IMR-90 (cell line): ENCODE results near the gene LRRC47. TPM values are rescaled to one million over a fixed set of nuclear protein-coding genes. Genes with fewer than 3 reads are reported as not detected.

ENCODE experiments used
- ATAC-seq: fragments of 200-7000 bp; cut with Tn5 transposase; 2 replicates; pipeline ENCODE4 v1.9.1; 2020; ENCODE audit warnings: low read depth, mild to moderate bottlenecking, moderate library complexity
- BruUV-seq: library from RNA; stranded (reverse); fragments of 400-500 nt; replicated peaks from 2 replicates; lab custom pipeline; 2021; lab: Mats Ljungman, UMichigan
- CTCF ChIA-PET: fragments of 300-600 bp; formaldehyde crosslinking; extraction: SDS; loops from one replicate; lab custom pipeline; 2021; ENCODE audit warnings: antibody characterized with exemption; lab: Yijun Ruan, JAX
- POLR2A ChIA-PET: fragments of 300-600 bp; sonication (Branson Sonifier 250); formaldehyde crosslinking; loops from one replicate; lab custom pipeline; 2022; ENCODE audit warnings: antibody characterized with exemption; ENCODE audit not compliant: unreplicated experiment; lab: Charles Lee
- DNase-seq: peaks from one replicate; pipeline ENCODE4 v3.0.0; 2013
- H2AFZ ChIP-seq: replicated peaks from 2 replicates; pipeline ENCODE3; 2013; ENCODE audit warnings: low read length, mild to moderate bottlenecking; ENCODE audit not compliant: poor library complexity
- H2AK5ac ChIP-seq: 2 replicates; pipeline ENCODE4 v1.6.1; 2013; ENCODE audit warnings: low read depth, low read length, inconsistent platforms
- H2AK9ac ChIP-seq: replicated peaks from 2 replicates; pipeline ENCODE3; 2013; ENCODE audit warnings: mild to moderate bottlenecking, low read depth, low read length, moderate library complexity; ENCODE audit not compliant: poor library complexity
- H2BK120ac ChIP-seq: 2 replicates; pipeline ENCODE4 v1.6.1; 2013; ENCODE audit warnings: low read depth, low read length, inconsistent platforms
- H2BK15ac ChIP-seq: 3 replicates; pipeline ENCODE4 v1.6.1; 2013; ENCODE audit warnings: low read depth, low read length, inconsistent platforms
- H2BK20ac ChIP-seq: 2 replicates; pipeline ENCODE4 v1.6.1; 2013; ENCODE audit warnings: low read depth, mild to moderate bottlenecking, inconsistent platforms, low read length, moderate library complexity
- H2BK5ac ChIP-seq: 2 replicates; pipeline ENCODE4 v1.6.1; 2013; ENCODE audit warnings: mild to moderate bottlenecking, low read depth, low read length, inconsistent platforms; ENCODE audit not compliant: poor library complexity, severe bottlenecking
- H3K14ac ChIP-seq: replicated peaks from 2 replicates; pipeline ENCODE4 v1.6.1; 2013; ENCODE audit warnings: low read depth, low read length, inconsistent platforms
- H3K18ac ChIP-seq: 2 replicates; pipeline ENCODE4 v1.6.1; 2013; ENCODE audit warnings: low read depth, low read length, control low read depth
- H3K23ac ChIP-seq: 2 replicates; pipeline ENCODE4 v1.6.1; 2013; ENCODE audit warnings: low read depth, low read length, inconsistent platforms
- H3K27ac ChIP-seq: 2 replicates; pipeline ENCODE4 v1.5.1; 2013; ENCODE audit warnings: mild to moderate bottlenecking, control low read depth, low read length; ENCODE audit not compliant: insufficient read depth
- H3K27me3 ChIP-seq: 2 replicates; pipeline ENCODE4 v1.6.1; 2013; ENCODE audit warnings: low read length; ENCODE audit not compliant: control insufficient read depth, insufficient read depth
- H3K36me3 ChIP-seq: 2 replicates; pipeline ENCODE4 v1.6.1; 2013; ENCODE audit warnings: low read length, mixed read lengths; ENCODE audit not compliant: control insufficient read depth, insufficient read depth
- H3K4ac ChIP-seq: 2 replicates; pipeline ENCODE4 v1.6.1; 2013; ENCODE audit warnings: low read depth, low read length, inconsistent platforms
- H3K4me1 ChIP-seq: 2 replicates; pipeline ENCODE4 v1.6.1; 2013; ENCODE audit warnings: low read length, mixed read lengths; ENCODE audit not compliant: control insufficient read depth, insufficient read depth
- H3K4me2 ChIP-seq: 2 replicates; pipeline ENCODE4 v1.6.1; 2013; ENCODE audit warnings: low read depth, mild to moderate bottlenecking, control low read depth, low read length, moderate library complexity
- H3K4me3 ChIP-seq: 2 replicates; pipeline ENCODE4 v1.5.1; 2013; ENCODE audit warnings: low read depth, mild to moderate bottlenecking, control low read depth, low read length, moderate library complexity; ENCODE audit not compliant: insufficient read depth
- H3K56ac ChIP-seq: 2 replicates; pipeline ENCODE4 v1.6.1; 2013; ENCODE audit warnings: low read length, inconsistent platforms; ENCODE audit not compliant: insufficient read depth; ENCODE audit errors: extremely low read depth
- H3K79me1 ChIP-seq, 2 experiments: 2 replicates each; pipeline ENCODE4 v1.6.1; 2013; ENCODE audit warnings: low read length in 2 of 2, inconsistent platforms in 1 of 2, low read depth in 1 of 2
- H3K9ac ChIP-seq: 2 replicates; pipeline ENCODE4 v1.6.1; 2013; ENCODE audit warnings: low read depth, low read length, control low read depth
- H3K9me1 ChIP-seq: 2 replicates; pipeline ENCODE4 v1.6.1; 2013; ENCODE audit warnings: low read length, inconsistent platforms; ENCODE audit not compliant: insufficient read depth
- H3K9me3 ChIP-seq: 2 replicates; pipeline ENCODE4 v1.6.1; 2013; ENCODE audit warnings: low read length; ENCODE audit not compliant: control insufficient read depth, insufficient read depth
- H4K20me1 ChIP-seq: 2 replicates; pipeline ENCODE4 v1.6.1; 2013; ENCODE audit warnings: low read length, inconsistent platforms; ENCODE audit not compliant: insufficient read depth
- H4K5ac ChIP-seq: 2 replicates; pipeline ENCODE4 v1.6.1; 2013; ENCODE audit warnings: mild to moderate bottlenecking, low read depth, low read length, control low read depth
- H4K8ac ChIP-seq, 2 experiments: 2 replicates each; pipeline ENCODE4 v1.6.1; 2013; ENCODE audit warnings: low read depth in 2 of 2, low read length in 2 of 2, control low read depth in 1 of 2, inconsistent platforms in 1 of 2
- H4K91ac ChIP-seq: 2 replicates; pipeline ENCODE4 v1.6.1; 2013; ENCODE audit warnings: low read depth, low read length, inconsistent platforms; ENCODE audit not compliant: insufficient read depth
- BHLHE40 ChIP-seq: fragments of 150-350 bp; IDR thresholded peaks from 2 replicates; pipeline ENCODE4 v1.6.1; 2016; ENCODE audit warnings: mild to moderate bottlenecking, low read depth, low read length
- CEBPB ChIP-seq: IDR thresholded peaks from 2 replicates; pipeline ENCODE4 v1.6.1; 2012; ENCODE audit warnings: low read depth, low read length, improper control_type of control experiment
- CHD1 ChIP-seq: IDR thresholded peaks from 2 replicates; pipeline ENCODE4 v1.6.1; 2012; ENCODE audit warnings: low read depth, low read length, improper control_type of control experiment
- FOS ChIP-seq: fragments of 150-350 bp; IDR thresholded peaks from 2 replicates; pipeline ENCODE4 v1.6.1; 2016; ENCODE audit warnings: low read depth, low read length
- MAFK ChIP-seq: IDR thresholded peaks from 2 replicates; pipeline ENCODE4 v1.6.1; 2012; ENCODE audit warnings: low read depth, low read length, improper control_type of control experiment
- MAZ ChIP-seq: IDR thresholded peaks from 2 replicates; pipeline ENCODE4 v1.6.1; 2012; ENCODE audit warnings: low read depth, mild to moderate bottlenecking, low read length, improper control_type of control experiment, moderate library complexity, borderline replicate concordance
- MXI1 ChIP-seq: IDR thresholded peaks from 2 replicates; pipeline ENCODE4 v1.6.1; 2012; ENCODE audit warnings: low read depth, mild to moderate bottlenecking, low read length, moderate library complexity, borderline replicate concordance
- NFE2L2 ChIP-seq: fragments of 150-350 bp; IDR thresholded peaks from 2 replicates; pipeline ENCODE4 v1.6.1; 2016; ENCODE audit warnings: low read depth, mild to moderate bottlenecking, low read length
- POLR2A ChIP-seq: IDR thresholded peaks from 2 replicates; pipeline ENCODE4 v1.6.1; 2012; ENCODE audit warnings: mild to moderate bottlenecking, low read depth, low read length
- RAD21 ChIP-seq: IDR thresholded peaks from 2 replicates; pipeline ENCODE4 v1.6.1; 2012; ENCODE audit warnings: low read length, improper control_type of control experiment
- RCOR1 ChIP-seq: IDR thresholded peaks from 2 replicates; pipeline ENCODE4 v1.6.1; 2012; ENCODE audit warnings: mild to moderate bottlenecking, low read length, improper control_type of control experiment; ENCODE audit not compliant: insufficient replicate concordance
- RFX5 ChIP-seq: IDR thresholded peaks from 2 replicates; pipeline ENCODE4 v1.8.0; 2012; ENCODE audit warnings: low read depth, mild to moderate bottlenecking, low read length, moderate library complexity
- SMC3 ChIP-seq: fragments of 150-350 bp; IDR thresholded peaks from 2 replicates; pipeline ENCODE4 v1.6.1; 2016; ENCODE audit warnings: low read depth, mild to moderate bottlenecking, antibody characterized with exemption, low read length, moderate library complexity
- USF2 ChIP-seq: fragments of 150-350 bp; IDR thresholded peaks from 2 replicates; pipeline ENCODE4 v1.6.1; 2017; ENCODE audit warnings: mild to moderate bottlenecking, antibody characterized with exemption, low read length, low read depth
- WGBS, 2 experiments: methylation state at CpG; one replicate each; pipeline versions ENCODE4 v1.1.5 to v1.1.7; 2013; ENCODE audit warnings: missing lambda C conversion rate in 2 of 2; ENCODE audit not compliant: insufficient read length in 1 of 2; ENCODE audit errors: extremely low coverage in 2 of 2; 5-methylcytosine and 5-hydroxymethylcytosine counted together
- dilution Hi-C: fragments of 300-500 bp; cut with HindIII; formaldehyde crosslinking; loops from one replicate; pipeline ENCODE4 v1.14.3; 2018; ENCODE audit warnings: low sequenced_read_pairs; ENCODE audit not compliant: unreplicated experiment
- in situ Hi-C: fragments of 300-500 bp; cut with MboI; formaldehyde crosslinking; loops from 3 replicates; pipeline ENCODE4 v1.14.3; 2019; ENCODE audit warnings: low sequenced_read_pairs, inconsistent platforms, mixed read lengths
- intact Hi-C: fragments of 100-400 bp; cut with micrococcal nuclease; formaldehyde crosslinking; loops from 2 replicates; pipeline ENCODE4 v1.10.0; 2022
- polyA plus RNA-seq, 3 experiments: library from polyadenylated mRNA; depleted of rRNA; stranded (reverse); fragments of >200 nt; gene quantifications; 2 replicates each; pipeline ENCODE4 v1.2.3, GENCODE V29; 2012; ENCODE audit warnings: low replicate concordance in 1 of 3
- total RNA-seq: library from RNA; depleted of rRNA; stranded (reverse); fragments of >200 nt; gene quantifications from 2 replicates; pipeline ENCODE4 v1.2.3, GENCODE V29; 2012
- TF ChIP-seq, protein P1 (sequence below): fragments of 150-350 bp; IDR thresholded peaks from 2 replicates; pipeline ENCODE4 v1.6.1; 2016; ENCODE audit warnings: low read depth, mild to moderate bottlenecking, low read length, moderate library complexity, borderline replicate concordance
- TF ChIP-seq, protein P2 (sequence below): conservative IDR thresholded peaks from 2 replicates; pipeline ENCODE4 v1.5.1; 2012; ENCODE audit warnings: mild to moderate bottlenecking, low read depth, low read length, improper control_type of control experiment

LRRC47 gene
- total and polyA plus RNA-seq, 2 of the 4 experiments (the other 2 are of a cell fraction) = 15.2 to 19.7 TPM

DNA sequence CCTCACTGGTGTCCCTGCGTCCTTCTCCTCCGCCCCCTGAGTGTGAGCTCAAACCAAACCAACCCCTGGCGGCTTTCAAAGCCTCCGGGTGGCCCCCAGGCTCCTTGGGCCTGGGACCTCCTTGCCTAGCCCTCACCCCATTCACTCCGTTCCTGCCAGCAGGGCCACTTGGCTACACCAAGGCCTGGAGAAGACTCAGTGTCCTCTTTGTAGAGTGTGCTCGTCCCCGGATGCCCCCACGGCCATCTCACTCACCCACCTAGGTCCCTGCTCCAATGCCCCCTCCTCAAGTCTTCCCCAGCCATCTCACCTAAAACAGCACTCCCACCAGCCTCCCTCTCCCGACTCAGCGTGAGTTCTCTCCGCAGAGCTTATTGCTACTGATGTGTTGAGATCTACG is 51.2 kb downstream of the LRRC47 start:
- Histone ChIP-seq H3K14ac (no peak overlapping the region), H2BK120ac (no peak overlapping the region), H4K91ac (no peak overlapping the region), H3K36me3 (peaks cover 24% of the 10 kb centered on the region), H3K9ac (no peak overlapping the region), H2AFZ (no peak overlapping the region), H2BK20ac (no peak overlapping the region), H2AK5ac (no peak overlapping the region), H3K9me3 (no peaks in the 10 kb centered on the region), H3K27me3 (peaks cover 2% of the 10 kb centered on the region; the same call in 1 of the 2 replicates), H2BK15ac (no peak overlapping the region), H3K4me3 (no peak overlapping the region), H2BK5ac (no peak overlapping the region), H3K18ac (no peak overlapping the region), H4K5ac (no peak overlapping the region), H3K56ac (no peak overlapping the region), H3K4me2 (no peak overlapping the region; the same call in 1 of the 2 replicates), H3K79me1 (peaks cover 15 to 27% of the 10 kb centered on the region in 2 experiments), H2AK9ac (no peak overlapping the region), H4K8ac (no peak overlapping the region), H4K20me1 (no peaks in the 10 kb centered on the region; the same call in 1 of the 2 replicates), H3K4ac (no peak overlapping the region), H3K27ac (no peak overlapping the region), H3K9me1 (peaks cover 10% of the 10 kb centered on the region; the same call in 1 of the 2 replicates), H3K23ac (no peak overlapping the region), H3K4me1 (peaks cover 8% of the 10 kb centered on the region; the same call in 1 of the 2 replicates)
- CTCF ChIA-PET = no interaction called here
- intact Hi-C loops = no loop called here
- 91% methylated on average over 8 of the region's 12 CpGs; no CpG with 5 or more reads in 1 of the 2 experiments for WGBS, 2 experiments
- in situ Hi-C loops = no loop called here
- TF ChIP-seq, protein P1, sequence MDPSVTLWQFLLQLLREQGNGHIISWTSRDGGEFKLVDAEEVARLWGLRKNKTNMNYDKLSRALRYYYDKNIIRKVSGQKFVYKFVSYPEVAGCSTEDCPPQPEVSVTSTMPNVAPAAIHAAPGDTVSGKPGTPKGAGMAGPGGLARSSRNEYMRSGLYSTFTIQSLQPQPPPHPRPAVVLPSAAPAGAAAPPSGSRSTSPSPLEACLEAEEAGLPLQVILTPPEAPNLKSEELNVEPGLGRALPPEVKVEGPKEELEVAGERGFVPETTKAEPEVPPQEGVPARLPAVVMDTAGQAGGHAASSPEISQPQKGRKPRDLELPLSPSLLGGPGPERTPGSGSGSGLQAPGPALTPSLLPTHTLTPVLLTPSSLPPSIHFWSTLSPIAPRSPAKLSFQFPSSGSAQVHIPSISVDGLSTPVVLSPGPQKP = no peak
- TF ChIP-seq NFE2L2 (no peak), SMC3 (no peak), RCOR1 (no peak), MXI1 (no peak), USF2 (no peak), CHD1 (no peak), CEBPB (no peak), FOS (no peak), RFX5 (no peak), MAZ (no peak), MAFK (no peak), RAD21 (no peak), BHLHE40 (no peak), POLR2A (no peak)
- TF ChIP-seq, protein P2, sequence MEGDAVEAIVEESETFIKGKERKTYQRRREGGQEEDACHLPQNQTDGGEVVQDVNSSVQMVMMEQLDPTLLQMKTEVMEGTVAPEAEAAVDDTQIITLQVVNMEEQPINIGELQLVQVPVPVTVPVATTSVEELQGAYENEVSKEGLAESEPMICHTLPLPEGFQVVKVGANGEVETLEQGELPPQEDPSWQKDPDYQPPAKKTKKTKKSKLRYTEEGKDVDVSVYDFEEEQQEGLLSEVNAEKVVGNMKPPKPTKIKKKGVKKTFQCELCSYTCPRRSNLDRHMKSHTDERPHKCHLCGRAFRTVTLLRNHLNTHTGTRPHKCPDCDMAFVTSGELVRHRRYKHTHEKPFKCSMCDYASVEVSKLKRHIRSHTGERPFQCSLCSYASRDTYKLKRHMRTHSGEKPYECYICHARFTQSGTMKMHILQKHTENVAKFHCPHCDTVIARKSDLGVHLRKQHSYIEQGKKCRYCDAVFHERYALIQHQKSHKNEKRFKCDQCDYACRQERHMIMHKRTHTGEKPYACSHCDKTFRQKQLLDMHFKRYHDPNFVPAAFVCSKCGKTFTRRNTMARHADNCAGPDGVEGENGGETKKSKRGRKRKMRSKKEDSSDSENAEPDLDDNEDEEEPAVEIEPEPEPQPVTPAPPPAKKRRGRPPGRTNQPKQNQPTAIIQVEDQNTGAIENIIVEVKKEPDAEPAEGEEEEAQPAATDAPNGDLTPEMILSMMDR = no peak
- no TSS peak for BruUV-seq
- POLR2A ChIA-PET = no interaction called here
- DNase-seq (no peak), ATAC-seq (no peak)
- dilution Hi-C loops = no loop called here
